GM19467 (cell line): ENCODE data around the gene RGSL1.

Experiments
- ATAC-seq: cut with Tn5 transposase; IDR thresholded peaks from one replicate; pipeline ENCODE4 v1.9.1; 2021; ENCODE audit warnings: mild to moderate bottlenecking, moderate library complexity; ENCODE audit not compliant: unreplicated experiment

The RGSL1 gene

GRCh38 chr1:182533896-182534295, 84.0 kb downstream of the RGSL1 start:
- no peak for ATAC-seq

GRCh38 chr1:182549346-182549745, 99.4 kb downstream of the RGSL1 start:
- ATAC-seq: no peak

- no peak for ATAC-seq
These were observed 99.9 kb downstream of the RGSL1 start for GRCh38 chr1:182549811-182550210.

- no peak for ATAC-seq
These were observed 102.6 kb downstream of the RGSL1 start for GRCh38 chr1:182552527-182552926.

- no peak for ATAC-seq
These were observed 105.5 kb downstream of the RGSL1 start for GRCh38 chr1:182555493-182555892.

GRCh38 chr1:182556279-182556678, 106.3 kb downstream of the RGSL1 start:
- no peak for ATAC-seq

GRCh38 chr1:182560392-182560984, 110.5 kb downstream of the RGSL1 start:
- no peak for ATAC-seq

- no peak for ATAC-seq
These were observed 111.5 kb downstream of the RGSL1 start for GRCh38 chr1:182561456-182561855.

GRCh38 chr1:182563095-182563494, 113.1 kb downstream of the RGSL1 start:
- no peak for ATAC-seq

GRCh38 chr1:182564406-182565004, 114.6 kb downstream of the RGSL1 start:
- no peak for ATAC-seq

- no peak for ATAC-seq
These were observed 115.6 kb downstream of the RGSL1 start for GRCh38 chr1:182565537-182565936.

- ATAC-seq: no peak
These were observed 117.7 kb downstream of the RGSL1 start for GRCh38 chr1:182567629-182568028.

- no peak for ATAC-seq
These were observed 118.8 kb downstream of the RGSL1 start for GRCh38 chr1:182568647-182569284.

GRCh38 chr1:182569939-182570610, 120.1 kb downstream of the RGSL1 start:
- no peak for ATAC-seq

- ATAC-seq: no peak
These were observed 120.6 kb downstream of the RGSL1 start for GRCh38 chr1:182570611-182570970.

- no peak for ATAC-seq
These were observed 124.2 kb downstream of the RGSL1 start for GRCh38 chr1:182574156-182574555.

GRCh38 chr1:182575540-182576149, 125.7 kb downstream of the RGSL1 start:
- ATAC-seq: no peak

- ATAC-seq: no peak
These were observed 130.8 kb downstream of the RGSL1 start for GRCh38 chr1:182580736-182581135.

- ATAC-seq: no peak
These were observed 134.8 kb downstream of the RGSL1 start for GRCh38 chr1:182584746-182585145.

GRCh38 chr1:182586380-182586779, 136.4 kb downstream of the RGSL1 start:
- ATAC-seq: no peak

GRCh38 chr1:182587093-182587492, 137.1 kb downstream of the RGSL1 start:
- ATAC-seq: no peak
